Left renal cortex interstitium (tissue), 4 donors: Measurements from ENCODE around the gene ACAN. TPM values are rescaled to one million over a fixed set of nuclear protein-coding genes. Genes with fewer than 3 reads are reported as not detected.
A peak's percentile ranks its signal among the peaks of the same experiment; 100 is the strongest.
"Not testable (repeated sequence)": the region's sequence is repeated elsewhere in the genome, so short reads cannot be mapped to it uniquely, and the experiment has no call there.

Source experiments
- DNase-seq, 4 donors: peaks; one replicate each; pipeline ENCODE4 v3.0.0-alpha.2; 2013; ENCODE audit warnings: low read depth in 4 of 4, low spot score in 2 of 4, missing footprints in 1 of 4
- polyA plus RNA-seq, 4 donors: library from polyadenylated mRNA; unstranded; fragments of 120-200 nt; gene quantifications; one replicate each; pipeline ENCODE4 v1.2.1, GENCODE V29; 2013; ENCODE audit not compliant: insufficient read length in 4 of 4

Gene ACAN
- polyA plus RNA-seq, 4 donors = 2.2 to 5.2 (median 3.9) TPM

GRCh38 chr15:88913017-88913849 lies 110.0 kb downstream of the ACAN start, which contains the start of gene MFGE8:
Gene MFGE8, minus strand, starts transcription at chr15:88913379. Its CDS starts 60 bp downstream, at chr15:88913319.
- peak in 1 of 4 donors; percentile 75 for DNase-seq

DNA sequence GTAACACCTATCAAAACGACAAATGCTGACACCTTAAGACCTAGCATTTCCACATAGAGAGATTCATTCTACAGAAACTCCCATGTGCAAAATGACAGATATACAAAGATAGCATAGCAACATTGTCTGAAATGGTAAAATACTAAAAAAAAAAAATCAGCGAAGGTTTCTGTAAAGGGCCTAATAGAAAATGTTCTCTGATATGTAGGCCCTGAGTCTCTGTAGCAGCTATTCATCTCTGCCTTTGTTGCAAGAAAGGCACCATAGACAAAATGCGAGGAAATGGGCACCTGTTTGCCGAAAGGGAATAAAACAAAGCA lies 110.6 kb downstream of the ACAN start:
- no peak for DNase-seq

DNA sequence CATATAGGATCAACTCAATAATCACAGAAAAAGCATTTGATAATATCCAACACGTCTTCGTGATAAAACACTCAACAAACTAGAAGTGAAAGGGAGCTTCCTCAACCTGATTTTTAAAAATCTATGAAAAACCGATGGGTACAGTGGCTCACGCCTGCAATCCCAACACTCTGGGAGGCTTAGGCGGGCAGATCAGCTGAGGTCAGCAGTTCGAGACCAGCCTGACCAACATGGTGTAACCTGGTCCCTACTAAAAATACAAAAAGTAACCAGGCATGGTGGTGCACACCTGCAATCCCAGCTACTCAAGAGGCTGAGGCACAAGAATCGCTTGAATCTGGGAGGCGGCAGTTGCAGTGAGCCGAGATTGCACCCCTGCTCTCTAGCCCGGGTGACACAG lies 112.1 kb downstream of the ACAN start:
- no peak for DNase-seq

- no peak for DNase-seq
Measured at GRCh38 chr15:88917760-88918159, 114.5 kb downstream of the ACAN start.

GRCh38 chr15:88918738-88919137 lies 115.5 kb downstream of the ACAN start:
- DNase-seq = no peak

GRCh38 chr15:88920186-88920891 lies 117.1 kb downstream of the ACAN start:
- no peak for DNase-seq

DNA sequence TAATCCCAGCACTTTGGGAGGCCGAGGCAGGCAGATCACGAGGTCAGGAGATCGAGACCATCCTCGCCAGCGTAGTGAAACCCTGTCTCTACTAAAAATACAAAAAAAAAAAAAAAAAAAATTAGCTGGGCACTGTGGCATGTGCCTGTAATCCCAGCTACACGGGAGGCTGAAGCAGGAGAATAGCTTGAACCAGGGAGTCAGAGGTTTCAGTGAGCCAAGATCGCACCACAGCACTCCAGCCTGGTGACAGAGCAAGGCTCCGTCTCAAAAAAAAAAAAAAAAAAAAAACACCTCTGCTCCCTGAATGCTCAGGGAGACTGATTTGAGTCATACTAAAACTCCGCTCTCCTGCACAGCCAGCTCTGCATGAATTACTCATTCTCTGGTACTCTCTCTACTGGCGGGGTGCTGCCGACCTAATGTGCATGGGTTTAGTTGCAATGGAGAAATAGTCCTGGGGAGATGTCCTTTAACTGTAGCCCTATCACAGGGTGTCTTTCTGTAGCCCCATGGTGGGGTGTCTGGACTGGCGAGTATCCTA lies 117.7 kb downstream of the ACAN start:
- DNase-seq = not testable (repeated sequence)

Other genes with a start within 250 kb of the ACAN start
- gene AEN, start 182.1 kb upstream of the ACAN start, polyA plus RNA-seq = 1 to 10 TPM; 6.0 to 8.1 (median 6.9) TPM
- 1 to 10 TPM; 1.1 to 2.4 (median 1.4) TPM for gene ISG20, start 164.4 kb upstream of the ACAN start, polyA plus RNA-seq
- gene HAPLN3, start 92.1 kb downstream of the ACAN start, polyA plus RNA-seq = 1 to 10 TPM; 2.1 to 5.0 (median 4.1) TPM
- 100 to 1,000 TPM in 3 of 4 donors, 10 to 100 TPM in 1; 70.7 to 178 (median 130) TPM for gene MFGE8, start 109.9 kb downstream of the ACAN start, polyA plus RNA-seq